ENCODE measurements around the gene BRINP2.

Gene BRINP2

DNA sequence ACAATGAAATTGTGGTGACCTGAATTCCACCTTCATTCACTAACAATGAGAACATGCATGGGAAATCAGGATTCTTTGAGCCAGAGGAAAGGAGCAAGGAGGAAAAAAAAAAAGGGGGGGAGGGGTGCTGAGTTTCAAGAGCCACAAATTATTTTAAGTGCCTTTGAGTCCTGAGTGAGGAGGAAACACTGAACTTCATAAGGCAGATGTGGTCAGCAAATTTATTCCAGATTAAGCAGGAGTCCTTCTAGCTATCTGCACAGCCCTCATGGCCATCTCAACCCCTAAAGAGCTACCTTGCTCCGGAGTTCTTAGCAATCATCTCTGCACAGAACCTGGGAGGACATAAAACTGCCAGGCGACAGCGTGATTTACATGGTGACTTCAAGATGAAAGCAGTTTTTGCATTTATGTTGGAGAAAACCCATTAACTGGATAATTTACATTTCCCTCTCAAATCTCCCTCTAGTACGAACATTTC lies 27.9 kb upstream of the BRINP2 start:
- Histone ChIP-seq H3K4me3 (no peak overlapping the region), H3K27me3 (ENCODE audit: low read depth) (no peaks in the 10 kb centered on the region), H3K36me3 (replicated peaks) (no peaks in the 10 kb centered on the region), H3K9me3 (no peaks in the 10 kb centered on the region), H3K4me1 (no peaks in the 10 kb centered on the region)
- in situ Hi-C loops (cut with MboI; ENCODE audit: low sequenced_read_pairs), result no loop called here
- no peak for DNase-seq (ENCODE audit: low spot score in 2 of 2)

DNA sequence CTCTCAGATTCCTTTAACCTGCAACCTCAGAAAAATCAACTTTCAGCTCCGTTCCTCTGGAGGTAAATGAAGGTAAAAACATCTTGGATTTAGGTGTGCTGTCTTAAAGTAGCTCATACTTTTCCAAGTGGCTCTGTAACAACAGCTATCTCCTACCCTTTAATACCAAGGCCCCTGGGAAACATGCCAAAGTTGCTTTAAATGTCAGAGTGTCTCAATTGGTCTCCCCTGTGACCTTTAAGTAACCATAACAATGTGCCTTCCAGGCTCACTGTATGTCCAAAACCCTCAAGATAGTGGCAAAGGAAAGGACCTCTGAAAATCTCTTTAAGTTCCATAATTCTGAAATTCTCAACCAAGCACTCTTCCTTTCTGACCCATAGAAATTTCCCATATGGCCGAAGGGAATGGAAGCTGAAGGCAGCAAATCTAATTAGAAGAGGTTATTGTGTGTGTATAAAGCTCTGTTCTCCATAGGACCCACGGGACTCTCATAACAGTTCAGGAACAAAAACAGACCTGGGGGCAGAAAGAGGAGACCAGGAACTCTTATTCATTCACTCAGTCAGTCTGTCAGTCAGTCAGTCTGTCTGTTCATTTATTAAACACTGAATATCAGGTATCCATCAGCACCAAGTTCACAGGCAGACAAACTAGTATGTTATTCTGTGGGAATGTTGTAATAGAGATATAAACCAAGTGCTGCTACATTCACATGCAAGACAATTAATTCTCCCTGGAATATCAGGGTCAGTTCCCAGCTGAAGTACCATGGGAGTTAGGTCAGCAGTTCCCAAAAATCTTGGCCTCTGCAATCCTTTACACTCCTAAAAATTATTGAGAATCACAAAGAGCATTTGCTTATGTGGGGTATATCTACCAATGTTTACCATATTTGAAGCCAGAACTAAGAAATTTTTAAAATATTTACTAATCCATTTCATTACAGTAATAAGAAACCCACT lies 25.4 kb upstream of the BRINP2 start:
- Histone ChIP-seq H3K4me1 (no peaks in the 10 kb centered on the region), H3K4me3 (no peak overlapping the region), H3K27me3 (ENCODE audit: low read depth) (no peaks in the 10 kb centered on the region), H3K9me3 (no peaks in the 10 kb centered on the region), H3K36me3 (replicated peaks) (no peaks in the 10 kb centered on the region)
- DNase-seq (ENCODE audit: low spot score in 2 of 2), result no peak
- in situ Hi-C loops (cut with MboI; ENCODE audit: low sequenced_read_pairs), result no loop called here

DNA sequence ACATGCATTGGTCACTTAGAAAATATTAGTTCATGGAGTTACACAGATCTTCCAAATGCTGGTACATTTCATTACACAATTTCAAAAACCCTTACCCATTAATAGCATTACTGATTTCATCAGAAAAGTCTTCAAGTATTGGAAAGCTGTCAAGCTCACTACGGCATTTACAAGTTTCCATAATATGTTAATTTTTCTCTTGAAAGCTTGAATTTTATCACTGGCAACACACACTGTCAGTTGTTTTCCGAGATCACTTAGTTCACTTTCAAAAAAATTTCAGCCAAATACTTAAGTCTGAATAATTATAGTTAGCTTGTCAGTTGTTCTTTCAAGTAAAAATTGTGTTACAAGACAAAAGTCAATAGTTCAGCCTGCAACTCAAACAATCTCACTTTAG lies 24.3 kb upstream of the BRINP2 start:
- Histone ChIP-seq H3K27me3 (ENCODE audit: low read depth) (no peaks in the 10 kb centered on the region), H3K4me3 (no peak overlapping the region), H3K36me3 (replicated peaks) (no peaks in the 10 kb centered on the region), H3K9me3 (no peaks in the 10 kb centered on the region), H3K4me1 (no peaks in the 10 kb centered on the region)
- in situ Hi-C loops (cut with MboI; ENCODE audit: low sequenced_read_pairs), result no loop called here
- no peak for DNase-seq (ENCODE audit: low spot score in 2 of 2)

DNA sequence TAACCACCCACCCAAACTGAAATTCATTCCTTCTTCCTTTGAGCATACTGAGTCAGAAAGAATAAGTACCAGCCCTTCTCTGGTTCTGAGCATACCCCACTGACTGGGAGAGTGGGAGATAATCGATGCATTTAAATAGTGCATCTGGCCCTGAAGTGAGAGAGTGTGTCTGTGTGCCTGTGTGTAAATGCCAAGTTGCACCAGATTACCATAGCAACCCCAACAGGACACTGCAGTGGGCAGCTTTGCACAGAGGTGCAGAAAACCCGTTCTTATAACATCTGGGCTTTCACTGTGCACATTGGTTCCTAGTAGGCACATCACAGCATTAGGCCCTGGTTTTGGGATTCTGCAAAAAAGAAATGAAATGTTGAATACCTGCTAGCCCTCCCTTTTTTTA lies 8.5 kb upstream of the BRINP2 start:
- no peaks in the 10 kb centered on the region for H3K9me3 ChIP-seq
- H3K27me3 ChIP-seq (ENCODE audit: low read depth), result peaks cover 15% of the 10 kb centered on the region
- H3K4me3 ChIP-seq, result no peak overlapping the region
- H3K36me3 ChIP-seq (replicated peaks), result no peaks in the 10 kb centered on the region
- in situ Hi-C loops (cut with MboI; ENCODE audit: low sequenced_read_pairs), result no loop called here
- DNase-seq (ENCODE audit: low spot score in 2 of 2), result no peak
- no peaks in the 10 kb centered on the region for H3K4me1 ChIP-seq

DNA sequence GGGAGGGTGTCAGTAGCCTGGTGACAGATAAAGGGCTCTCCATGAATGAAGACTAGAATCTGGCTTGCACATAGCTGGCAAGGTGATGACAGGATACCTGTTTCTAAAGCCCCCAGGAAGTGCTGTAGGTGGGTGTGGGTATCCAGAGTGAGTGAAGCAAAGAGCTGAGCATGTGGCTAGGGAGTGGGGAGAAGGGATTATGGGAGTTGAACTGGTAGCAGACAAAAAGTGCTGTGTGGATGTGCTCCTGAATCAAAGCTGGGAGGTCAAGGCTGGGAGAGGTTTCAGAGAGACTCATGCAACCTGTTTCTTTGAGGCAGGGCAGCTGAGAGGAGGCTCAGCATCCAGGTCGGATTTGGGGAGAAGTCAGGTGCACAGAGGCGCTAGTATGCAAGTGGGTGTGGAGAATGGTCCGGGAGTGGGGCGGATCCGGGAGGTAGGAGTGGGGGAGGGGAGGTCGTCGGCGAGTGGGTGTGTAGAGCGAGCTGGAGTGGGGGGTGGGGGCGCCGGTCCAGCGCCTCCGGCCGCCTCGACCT lies 6.8 kb upstream of the BRINP2 start:
- Histone ChIP-seq H3K4me1 (no peaks in the 10 kb centered on the region), H3K9me3 (no peaks in the 10 kb centered on the region), H3K36me3 (replicated peaks) (no peaks in the 10 kb centered on the region), H3K4me3 (no peak overlapping the region), H3K27me3 (ENCODE audit: low read depth) (peaks cover 21% of the 10 kb centered on the region)
- DNase-seq (ENCODE audit: low spot score in 2 of 2), result no peak
- in situ Hi-C loops (cut with MboI; ENCODE audit: low sequenced_read_pairs), result no loop called here

DNA sequence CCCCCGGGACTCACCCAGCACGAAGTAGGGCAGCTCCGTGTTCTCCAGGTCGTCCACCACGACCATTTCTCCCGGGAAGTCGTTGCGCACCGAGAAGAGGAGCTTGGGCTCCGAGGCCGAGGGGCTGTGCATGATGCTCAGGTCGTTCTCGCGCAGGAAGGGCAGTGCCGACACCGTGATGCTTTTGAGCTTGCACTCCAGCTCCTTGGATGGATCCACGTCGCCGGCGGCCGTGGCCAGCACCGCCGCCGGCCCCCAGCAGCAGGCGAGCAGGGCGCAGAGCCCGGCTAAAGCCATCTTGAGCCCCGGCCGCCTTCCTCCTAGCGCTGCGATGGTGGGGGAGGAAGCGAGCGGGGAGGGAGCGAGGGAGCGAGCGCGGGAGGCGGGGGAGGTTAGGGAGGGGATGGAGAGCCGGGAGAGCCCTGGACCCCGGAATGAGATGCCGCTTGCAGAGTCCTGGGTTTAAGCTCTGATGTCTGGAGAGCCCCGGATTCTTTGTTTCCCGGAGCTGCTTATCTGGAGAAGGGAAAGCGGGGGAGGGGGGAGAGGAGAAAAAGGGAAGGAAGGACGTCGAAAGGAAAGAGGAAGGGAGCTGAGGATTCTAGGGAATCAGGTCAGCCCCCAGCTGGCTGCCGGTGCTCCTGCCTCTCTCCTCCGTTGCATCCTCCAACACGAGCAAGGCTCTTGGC lies 6.2 kb upstream of the BRINP2 start, which contains the start of gene ASTN1:
Gene ASTN1 (minus strand): TSS at position 333 of the 689 bp plus-strand sequence. CDS start 36 bp downstream, at position 297.
- no peak within 1 kb of the TSS for H3K4me3 ChIP-seq
- no peaks in the 10 kb centered on the region for H3K9me3 ChIP-seq
- H3K4me1 ChIP-seq, result no peaks in the 10 kb centered on the region
- in situ Hi-C loops (cut with MboI; ENCODE audit: low sequenced_read_pairs), result no loop called here
- H3K27me3 ChIP-seq (ENCODE audit: low read depth), result peaks cover 22% of the 10 kb centered on the region
- no peak for DNase-seq (ENCODE audit: low spot score in 2 of 2)
- H3K36me3 ChIP-seq (replicated peaks), result no peaks in the 10 kb centered on the region

DNA sequence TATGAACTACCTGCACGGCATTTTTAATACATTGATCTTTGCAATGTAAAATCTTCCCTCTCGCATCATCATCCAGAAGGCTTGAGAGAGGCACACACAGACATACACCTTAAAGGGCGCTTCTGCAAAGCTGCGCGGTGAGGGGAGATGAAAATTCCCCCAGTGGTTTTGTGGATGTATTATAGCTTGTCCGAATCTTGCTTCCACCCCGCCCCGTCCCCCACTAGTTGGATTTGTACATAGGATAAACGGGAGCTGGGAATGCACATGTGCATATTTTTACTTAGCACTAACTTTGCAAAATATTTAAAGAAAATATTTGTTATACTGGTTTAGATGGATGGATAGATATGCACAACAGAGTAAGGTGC lies 5.7 kb upstream of the BRINP2 start:
- in situ Hi-C loops (cut with MboI; ENCODE audit: low sequenced_read_pairs), result no loop called here
- no peaks in the 10 kb centered on the region for H3K36me3 ChIP-seq (replicated peaks)
- H3K27me3 ChIP-seq (ENCODE audit: low read depth), result peaks cover 22% of the 10 kb centered on the region
- no peaks in the 10 kb centered on the region for H3K9me3 ChIP-seq
- H3K4me1 ChIP-seq, result no peaks in the 10 kb centered on the region
- DNase-seq (ENCODE audit: low spot score in 2 of 2), result no peak
- no peak overlapping the region for H3K4me3 ChIP-seq

DNA sequence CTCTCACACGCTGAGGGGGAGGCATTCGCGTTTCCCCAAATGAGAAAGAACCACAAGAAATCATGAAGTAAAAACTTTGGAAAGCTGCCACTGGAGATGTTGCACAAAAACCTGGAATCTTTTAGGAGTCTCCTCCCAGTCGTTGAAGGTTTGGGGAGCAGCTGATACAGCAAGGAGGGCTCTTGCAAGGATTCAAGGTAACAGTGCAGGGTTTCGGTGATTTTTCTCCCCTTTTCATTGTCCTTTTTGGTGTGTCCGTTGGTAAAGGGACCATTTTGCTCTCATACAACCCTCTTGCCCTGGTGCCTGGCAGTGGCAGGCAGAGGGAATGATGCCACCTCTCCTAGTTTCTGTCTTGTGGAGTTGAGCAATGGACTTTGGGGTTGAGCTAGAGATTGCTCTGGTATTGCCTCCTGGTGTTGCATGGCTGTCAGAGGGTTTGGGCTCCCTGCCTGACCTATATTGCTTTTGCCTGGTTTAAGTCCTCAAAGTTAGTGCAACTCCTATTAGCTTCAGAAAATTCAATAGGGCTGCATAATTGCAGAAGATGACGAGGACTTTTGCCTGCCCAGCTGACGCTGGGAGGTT lies 872 bp downstream of the BRINP2 start:
- Histone ChIP-seq H3K27me3 (ENCODE audit: low read depth) (0 out of 2 replicates have a peak, but pooled peaks cover 8% of the 10 kb centered on the region), H3K36me3 (replicated peaks) (no peaks in the 10 kb centered on the region), H3K9me3 (no peaks in the 10 kb centered on the region), H3K4me1 (no peaks in the 10 kb centered on the region), H3K4me3 (no peak overlapping the region)
- in situ Hi-C loops (cut with MboI; ENCODE audit: low sequenced_read_pairs), result no loop called here
- DNase-seq (ENCODE audit: low spot score in 2 of 2), result no peak

DNA sequence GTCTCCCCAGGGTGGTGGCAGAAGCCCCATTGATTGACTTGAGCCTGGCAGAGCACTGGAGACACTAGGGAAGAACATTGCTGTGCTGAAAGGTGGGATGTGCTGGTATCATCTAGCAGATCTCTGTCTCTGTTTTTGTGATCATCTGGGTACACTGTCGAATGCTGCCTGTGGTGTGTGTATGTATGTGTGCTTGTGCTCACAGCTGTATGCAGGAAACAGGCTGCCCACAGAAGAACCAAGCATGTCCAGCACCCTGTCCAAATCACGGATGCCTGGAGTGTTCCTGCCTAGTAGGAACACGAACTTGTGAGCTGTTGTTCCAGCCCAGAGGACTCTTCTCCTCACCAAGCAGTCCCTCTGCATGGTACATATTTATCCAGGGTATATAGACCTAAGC lies 1.5 kb downstream of the BRINP2 start:
- Histone ChIP-seq H3K36me3 (replicated peaks) (no peaks in the 10 kb centered on the region), H3K27me3 (ENCODE audit: low read depth) (0 out of 2 replicates have a peak, but pooled peaks cover 8% of the 10 kb centered on the region), H3K4me1 (no peaks in the 10 kb centered on the region), H3K9me3 (no peaks in the 10 kb centered on the region), H3K4me3 (no peak overlapping the region)
- no peak for DNase-seq (ENCODE audit: low spot score in 2 of 2)
- in situ Hi-C loops (cut with MboI; ENCODE audit: low sequenced_read_pairs), result no loop called here

DNA sequence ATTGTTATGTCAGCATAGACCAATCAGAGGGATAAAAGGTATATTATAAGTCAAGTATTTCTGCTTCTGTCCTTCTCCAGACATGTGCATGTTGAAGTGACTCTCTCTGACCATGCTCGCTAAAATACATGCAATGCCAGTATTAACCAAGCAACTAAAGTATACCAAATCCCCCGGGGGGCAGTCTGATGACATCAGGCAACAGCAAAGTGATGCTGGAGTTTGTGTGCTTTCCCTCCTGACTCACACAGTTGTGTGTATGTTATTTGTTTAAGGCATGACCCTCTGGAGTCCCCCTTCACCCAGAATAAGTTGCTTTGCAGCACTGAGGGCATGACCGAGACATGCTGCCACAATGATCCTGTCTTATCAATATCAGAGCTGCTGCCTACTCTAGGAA lies 2.1 kb downstream of the BRINP2 start:
- no peak overlapping the region for H3K4me3 ChIP-seq
- in situ Hi-C loops (cut with MboI; ENCODE audit: low sequenced_read_pairs), result no loop called here
- no peaks in the 10 kb centered on the region for H3K36me3 ChIP-seq (replicated peaks)
- H3K4me1 ChIP-seq, result no peaks in the 10 kb centered on the region
- H3K27me3 ChIP-seq (ENCODE audit: low read depth), result 0 out of 2 replicates have a peak, but pooled peaks cover 8% of the 10 kb centered on the region
- no peak for DNase-seq (ENCODE audit: low spot score in 2 of 2)
- H3K9me3 ChIP-seq, result no peaks in the 10 kb centered on the region

DNA sequence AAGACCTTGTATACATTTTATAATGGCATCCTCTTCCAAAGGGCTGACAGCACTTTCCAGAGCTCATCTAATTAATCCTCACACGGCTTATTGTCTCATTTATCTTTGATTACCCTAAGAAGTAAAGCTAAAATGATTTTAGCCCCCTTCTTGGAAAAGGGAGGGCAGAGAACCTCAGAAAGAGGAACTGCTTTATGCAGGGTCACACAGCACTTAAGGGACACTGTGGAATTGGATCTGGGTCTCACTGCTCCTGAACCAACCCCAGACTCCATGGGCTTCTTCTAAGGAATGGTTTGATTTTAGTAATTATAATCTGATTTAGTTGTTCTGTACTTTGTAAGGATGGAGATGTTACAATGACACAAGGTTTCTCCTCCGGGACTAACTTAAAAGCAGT lies 3.2 kb downstream of the BRINP2 start:
- no peak for DNase-seq (ENCODE audit: low spot score in 2 of 2)
- Histone ChIP-seq H3K27me3 (ENCODE audit: low read depth) (0 out of 2 replicates have a peak, but pooled peaks cover under 1% of the 10 kb centered on the region), H3K4me1 (no peaks in the 10 kb centered on the region), H3K9me3 (no peaks in the 10 kb centered on the region), H3K4me3 (no peak overlapping the region), H3K36me3 (replicated peaks) (no peaks in the 10 kb centered on the region)
- in situ Hi-C loops (cut with MboI; ENCODE audit: low sequenced_read_pairs), result no loop called here

DNA sequence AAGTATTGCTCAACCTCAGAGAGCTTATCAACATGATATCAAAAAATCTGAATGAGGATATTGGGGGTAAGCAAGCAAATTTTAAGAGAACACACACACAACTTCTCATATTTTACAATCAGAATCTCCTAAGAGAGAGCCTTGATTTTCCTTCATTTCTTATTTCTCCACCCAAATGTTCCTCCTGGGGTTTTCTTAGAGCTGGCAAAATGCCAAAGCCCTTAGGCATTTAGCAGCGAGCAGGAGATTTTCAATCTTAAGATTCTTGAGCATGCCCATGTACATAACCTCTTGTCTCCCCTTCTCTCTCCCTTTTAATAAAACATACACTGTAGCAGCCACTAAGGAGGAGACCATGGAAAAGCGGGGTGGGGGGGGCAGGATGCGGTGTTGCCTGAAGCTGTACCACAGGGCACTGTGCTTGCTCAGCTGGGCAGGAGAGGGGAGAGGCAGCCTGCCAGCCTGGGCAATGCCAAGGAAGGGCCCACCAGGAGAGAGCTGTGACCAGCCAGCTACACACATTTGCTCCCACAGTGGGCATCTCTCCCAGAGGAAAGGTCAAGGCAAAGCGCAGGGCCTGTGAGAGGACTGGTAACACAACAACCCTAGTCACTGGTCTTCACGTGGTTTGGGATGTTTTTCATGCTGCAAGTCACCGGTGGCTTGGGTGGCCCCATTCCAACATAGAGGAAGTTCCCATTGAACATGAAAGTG lies 4.3 kb downstream of the BRINP2 start:
- Histone ChIP-seq H3K4me1 (no peaks in the 10 kb centered on the region), H3K9me3 (no peaks in the 10 kb centered on the region), H3K4me3 (no peak overlapping the region), H3K36me3 (replicated peaks) (no peaks in the 10 kb centered on the region), H3K27me3 (ENCODE audit: low read depth) (no peaks in the 10 kb centered on the region)
- DNase-seq (ENCODE audit: low spot score in 2 of 2), result no peak
- in situ Hi-C loops (cut with MboI; ENCODE audit: low sequenced_read_pairs), result no loop called here

DNA sequence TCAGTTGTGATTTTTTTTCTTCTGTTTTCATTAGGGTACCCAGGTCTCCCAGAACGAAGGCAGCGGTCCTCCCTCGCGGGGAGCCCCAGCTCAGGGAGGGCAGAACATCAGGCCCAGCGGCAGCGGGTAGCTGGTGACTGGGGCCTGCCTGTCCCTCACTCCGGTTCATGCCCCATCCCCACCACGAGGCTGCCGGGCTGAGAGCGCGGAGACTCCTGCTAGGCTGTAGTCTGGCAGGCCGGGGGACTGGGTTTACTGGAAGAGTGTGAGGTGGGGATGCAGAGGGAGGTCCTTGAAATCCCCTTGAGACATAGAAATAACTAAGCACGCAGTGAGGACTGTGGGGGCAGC lies 10.5 kb downstream of the BRINP2 start:
- Histone ChIP-seq H3K4me1 (no peaks in the 10 kb centered on the region), H3K36me3 (replicated peaks) (no peaks in the 10 kb centered on the region), H3K27me3 (ENCODE audit: low read depth) (0 out of 2 replicates have a peak, but pooled peaks cover 2% of the 10 kb centered on the region), H3K9me3 (peaks cover 4% of the 10 kb centered on the region; the same call in 1 of the 2 replicates), H3K4me3 (no peak overlapping the region)
- in situ Hi-C loops (cut with MboI; ENCODE audit: low sequenced_read_pairs), result no loop called here
- DNase-seq (ENCODE audit: low spot score in 2 of 2), result no peak

All from HAP-1 (cell line).